NCI-H128 (cell line): ENCODE measurements around the gene TMEM17.
A peak's percentile ranks its signal among the peaks of the same experiment; 100 is the strongest.

Experiments used
- DNase-seq: peaks from one replicate; lab custom pipeline; 2025; ENCODE audit not compliant: unreplicated experiment; lab: John Stamatoyannopoulos, UW

Gene TMEM17

DNA sequence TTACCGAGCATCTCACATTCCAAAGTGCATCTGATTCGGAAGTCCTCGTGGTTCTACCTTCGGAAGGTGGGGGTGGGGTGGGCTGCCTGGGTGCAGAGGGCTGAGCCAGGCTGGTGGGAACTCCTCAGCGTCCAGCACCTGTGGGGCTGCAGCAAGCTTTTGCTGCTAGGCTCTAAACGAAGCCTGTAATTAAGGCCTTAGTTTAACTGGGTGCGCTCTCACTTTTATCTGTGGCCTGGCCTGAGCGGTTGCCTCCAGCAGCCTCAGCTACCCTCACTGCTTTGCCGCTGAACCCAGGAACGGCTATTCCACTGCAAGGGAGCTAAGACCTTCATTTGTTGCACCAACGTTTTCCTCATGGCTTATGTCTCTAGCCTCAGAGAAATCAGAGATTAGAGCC is 48.4 kb downstream of the TMEM17 start:
- DNase-seq, result no peak

DNA sequence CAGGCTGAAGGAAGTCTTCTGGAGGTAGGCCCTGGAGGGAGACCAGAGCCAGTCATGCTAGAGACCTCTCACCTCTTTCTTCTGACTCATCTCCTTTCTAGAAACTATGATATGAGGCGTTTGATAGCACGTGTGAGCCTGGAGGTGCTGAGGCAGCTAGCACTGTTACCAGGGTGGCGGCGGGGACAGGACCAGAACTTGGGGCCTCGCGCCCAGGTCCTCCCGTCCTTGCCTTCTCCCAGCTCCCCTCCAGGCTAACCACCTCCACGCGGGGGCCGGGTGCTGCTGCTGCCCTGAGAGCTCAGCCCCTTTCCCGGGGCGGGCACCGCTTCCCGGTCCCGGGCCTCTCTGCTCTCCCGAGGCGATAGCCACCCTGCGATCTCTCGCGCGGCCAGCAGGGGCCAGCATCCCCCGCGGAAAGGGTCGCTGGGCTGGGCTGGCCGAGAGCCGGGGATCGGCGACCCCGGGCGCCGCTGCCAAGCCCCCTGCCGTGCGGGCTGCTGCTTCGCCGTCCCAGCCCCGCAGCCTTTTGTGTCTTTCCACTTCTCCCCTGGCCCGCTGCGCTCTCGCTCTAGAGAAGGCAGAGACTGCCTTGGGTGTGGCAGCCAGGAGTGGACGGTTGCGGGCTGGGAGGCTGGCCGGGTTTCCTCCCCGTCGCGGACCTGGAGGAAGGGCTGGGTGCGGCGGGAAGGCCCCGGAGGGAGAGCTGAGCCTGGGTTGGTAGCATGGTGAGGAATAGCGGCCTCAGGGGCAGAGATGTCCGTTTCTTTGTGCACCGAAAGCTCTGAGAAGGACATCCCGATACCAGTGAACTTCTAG is 49.1 kb downstream of the TMEM17 start:
- DNase-seq, result peak; percentile 17

DNA sequence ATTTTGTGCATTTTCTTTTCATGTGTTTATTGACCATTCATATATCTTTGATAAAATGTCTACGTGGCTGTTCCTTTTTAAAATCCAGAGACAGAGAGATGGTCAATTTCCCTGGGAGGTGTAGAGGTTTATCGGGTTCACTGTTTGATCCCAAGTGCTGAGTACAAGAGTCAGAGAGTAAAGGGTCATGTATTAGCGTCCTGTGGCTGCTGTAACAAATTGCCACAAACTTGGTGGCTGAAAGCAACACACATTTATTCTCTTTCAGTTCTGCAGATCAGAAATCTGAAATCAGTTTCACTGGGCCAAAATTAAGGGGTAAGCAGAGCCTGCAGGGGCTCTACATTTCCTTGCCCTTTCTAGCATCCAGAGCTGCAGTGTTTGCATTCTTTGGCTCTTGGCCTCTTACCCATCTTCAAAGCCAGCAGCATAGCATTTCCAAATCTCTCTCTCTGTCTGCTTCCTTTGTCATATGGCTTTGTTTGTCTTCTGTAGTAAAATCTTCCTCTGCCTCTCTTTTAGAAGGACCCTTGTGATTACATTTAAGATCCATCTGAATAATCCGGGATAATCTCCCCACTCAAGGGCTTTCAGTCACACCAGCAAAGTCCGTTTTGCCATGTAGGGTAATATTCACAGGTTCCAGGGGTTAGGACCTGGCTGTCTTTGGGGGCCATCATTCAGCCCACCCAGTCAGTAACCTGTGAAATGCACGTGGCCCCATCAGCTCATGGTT is 49.9 kb downstream of the TMEM17 start:
- no peak for DNase-seq

DNA sequence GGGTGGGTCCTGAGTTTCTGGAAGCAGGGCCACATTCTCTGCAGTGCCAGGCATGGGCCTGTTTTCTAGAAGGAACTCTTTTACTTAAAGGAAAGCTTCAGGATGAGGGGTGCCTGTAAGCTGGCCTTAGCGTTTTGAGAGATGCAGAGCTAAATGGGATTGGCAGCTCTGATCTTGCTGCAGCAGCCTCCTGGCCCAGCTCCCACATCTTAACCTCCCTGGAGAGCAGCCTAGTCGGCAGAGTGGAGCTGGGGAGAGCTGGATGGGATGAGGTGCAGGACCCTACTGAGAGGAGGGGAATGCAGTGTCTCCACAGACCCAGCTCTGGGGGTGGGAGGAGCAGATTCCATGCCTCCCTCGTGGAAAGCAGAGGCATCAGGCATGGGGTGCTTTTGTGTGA is 52.0 kb downstream of the TMEM17 start:
- no peak for DNase-seq

DNA sequence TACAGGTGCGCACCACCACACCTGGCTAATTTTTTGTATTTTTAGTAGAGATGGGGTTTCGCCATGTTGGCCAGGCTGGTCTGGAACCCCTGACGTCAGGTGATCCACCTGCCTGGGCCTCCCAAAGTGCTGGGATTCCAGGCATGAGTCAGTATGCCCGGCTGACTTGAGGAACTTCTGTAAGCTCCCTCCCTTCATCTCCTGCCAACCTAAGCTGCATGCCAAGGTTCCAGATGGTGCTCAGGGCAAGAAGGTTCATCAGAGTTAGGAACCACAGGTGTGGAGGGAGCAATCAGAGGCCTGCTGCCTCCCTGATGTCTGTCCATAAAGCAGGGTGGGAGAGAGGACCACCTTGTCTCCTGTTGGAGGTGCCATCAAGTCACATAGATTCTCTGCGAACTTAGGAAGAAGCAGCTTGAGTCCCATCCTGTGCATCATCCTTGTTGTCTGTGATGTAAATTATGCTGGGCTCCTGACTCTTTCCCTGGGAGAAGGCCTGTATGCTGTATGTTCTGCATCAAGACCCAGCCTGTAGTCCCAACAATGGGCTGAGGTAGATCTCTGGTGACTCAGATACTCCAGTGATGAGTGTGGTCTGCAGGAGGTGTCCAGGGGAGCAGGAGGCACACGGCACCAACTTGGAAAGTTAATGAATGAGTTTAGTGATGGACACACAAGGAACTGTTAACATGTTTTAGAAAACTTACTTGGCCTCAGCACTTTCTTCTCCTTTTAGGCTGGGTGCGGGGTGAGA is 53.1 kb downstream of the TMEM17 start:
- no peak for DNase-seq

DNA sequence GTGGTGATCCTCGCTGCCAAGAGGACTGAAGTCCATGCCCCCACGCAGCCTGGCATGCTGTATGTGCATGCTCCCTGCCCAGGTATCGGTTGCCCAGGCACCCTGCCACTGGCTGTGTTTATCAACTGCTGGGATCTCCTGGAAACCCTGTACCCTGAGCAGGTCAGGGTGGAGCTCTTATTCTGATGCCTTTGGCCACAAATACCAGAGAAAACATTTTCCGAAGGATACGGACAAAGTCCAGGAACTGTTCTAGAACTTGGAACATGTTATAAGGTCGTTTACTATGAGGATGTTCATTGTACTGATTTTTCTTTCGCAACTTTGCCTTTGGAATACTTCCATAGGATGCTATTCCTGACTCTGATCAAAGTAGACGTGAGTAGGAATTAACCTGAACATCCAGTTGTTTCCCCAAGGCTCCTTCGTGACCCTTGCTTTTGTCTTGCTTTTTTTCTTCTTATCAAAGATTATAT is 55.2 kb downstream of the TMEM17 start:
- no peak for DNase-seq
